BJ (cell line): ENCODE results near the gene TRABD. TPM values are rescaled to one million over a fixed set of nuclear protein-coding genes. Genes with fewer than 3 reads are reported as not detected.

Source experiments
- CTCF ChIA-PET: fragments of 350-600 bp; formaldehyde crosslinking; extraction: SDS; loops from one replicate; lab custom pipeline; 2021; ENCODE audit warnings: antibody characterized with exemption, inconsistent platforms; lab: Yijun Ruan, JAX
- POLR2A ChIA-PET: fragments of 300-600 bp; sonication (Branson Sonifier 250); formaldehyde crosslinking; extraction: SDS; loops from one replicate; lab custom pipeline; 2021; ENCODE audit warnings: antibody characterized with exemption; lab: Charles Lee
- DNase-seq: peaks from one replicate; pipeline ENCODE4 v3.0.0-alpha.2; 2011; ENCODE audit warnings: low read depth
- H3K27me3 ChIP-seq: 2 replicates; pipeline ENCODE4 v1.6.0; 2011; ENCODE audit warnings: low read length; ENCODE audit not compliant: control insufficient read depth, insufficient read depth
- H3K36me3 ChIP-seq: 2 replicates; pipeline ENCODE4 v1.5.1; 2011; ENCODE audit warnings: low read length; ENCODE audit not compliant: control insufficient read depth, insufficient read depth
- H3K4me3 ChIP-seq: 2 replicates; pipeline ENCODE4 v1.5.1; 2011; ENCODE audit warnings: low read depth, mild to moderate bottlenecking, control low read depth, low read length
- polyA plus RNA-seq: library from polyadenylated mRNA; depleted of rRNA; stranded (reverse); fragments of >200 nt; gene quantifications from 2 replicates; pipeline ENCODE4 v1.2.3, GENCODE V29; 2011
- TF ChIP-seq, protein P1 (sequence below): IDR thresholded peaks from 2 replicates; pipeline ENCODE4 v1.5.1; 2011; ENCODE audit warnings: low read depth, mild to moderate bottlenecking, control low read depth, inconsistent platforms, low read length, moderate library complexity; ENCODE audit not compliant: insufficient read depth

The TRABD gene
- polyA plus RNA-seq, 1 experiment, result 31.5 TPM

DNA sequence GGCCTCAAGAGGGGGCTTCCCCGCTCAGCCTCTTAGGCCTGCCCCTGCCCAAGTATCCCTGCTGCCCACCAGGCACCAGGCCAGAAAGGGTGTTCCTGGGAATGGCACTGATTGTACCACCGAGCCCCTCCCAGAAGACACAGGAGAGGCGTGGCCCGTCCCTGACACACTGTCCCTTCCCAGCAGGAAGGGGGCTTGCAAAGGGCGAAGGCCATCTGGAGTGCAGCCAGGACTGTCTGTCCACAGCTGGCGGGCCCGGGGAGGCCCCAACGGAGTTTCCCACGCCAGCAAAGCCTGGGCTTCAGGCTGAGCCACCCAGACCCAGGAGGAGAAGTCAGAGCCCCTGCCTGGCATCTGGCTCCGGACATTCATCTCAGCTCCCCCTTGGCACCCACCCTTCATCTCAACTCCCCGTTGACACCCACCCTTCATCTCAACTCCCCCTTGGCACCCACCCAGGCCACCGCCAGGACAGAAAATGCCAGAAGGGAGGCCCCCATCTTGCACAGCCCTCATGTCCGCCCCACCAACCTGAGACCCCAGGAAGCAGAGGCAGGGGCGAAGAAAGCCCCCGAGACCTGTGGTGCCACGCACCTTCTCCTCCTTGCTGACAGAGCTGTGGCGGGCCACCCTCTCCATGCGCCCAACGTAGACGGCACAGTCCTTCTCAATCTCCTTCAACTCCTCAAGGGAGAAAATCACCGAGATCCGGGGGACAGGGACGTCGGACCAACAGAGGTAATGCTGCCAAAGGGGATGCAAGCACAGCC is 39.7 kb downstream of the TRABD start:
- ChIA-PET POLR2A (no interaction called here), CTCF (interaction anchor here (1.1 kb wide), 2 partner anchors 10 to 12 kb away, joined by 3 to 4 read pairs; no protein-coding TSS in a partner anchor)
- H3K27me3 ChIP-seq, result no peaks in the 10 kb centered on the region
- H3K36me3 ChIP-seq, result peaks cover 37% of the 10 kb centered on the region
- no peak overlapping the region for H3K4me3 ChIP-seq
- DNase-seq, result no peak
- TF ChIP-seq, protein P1, sequence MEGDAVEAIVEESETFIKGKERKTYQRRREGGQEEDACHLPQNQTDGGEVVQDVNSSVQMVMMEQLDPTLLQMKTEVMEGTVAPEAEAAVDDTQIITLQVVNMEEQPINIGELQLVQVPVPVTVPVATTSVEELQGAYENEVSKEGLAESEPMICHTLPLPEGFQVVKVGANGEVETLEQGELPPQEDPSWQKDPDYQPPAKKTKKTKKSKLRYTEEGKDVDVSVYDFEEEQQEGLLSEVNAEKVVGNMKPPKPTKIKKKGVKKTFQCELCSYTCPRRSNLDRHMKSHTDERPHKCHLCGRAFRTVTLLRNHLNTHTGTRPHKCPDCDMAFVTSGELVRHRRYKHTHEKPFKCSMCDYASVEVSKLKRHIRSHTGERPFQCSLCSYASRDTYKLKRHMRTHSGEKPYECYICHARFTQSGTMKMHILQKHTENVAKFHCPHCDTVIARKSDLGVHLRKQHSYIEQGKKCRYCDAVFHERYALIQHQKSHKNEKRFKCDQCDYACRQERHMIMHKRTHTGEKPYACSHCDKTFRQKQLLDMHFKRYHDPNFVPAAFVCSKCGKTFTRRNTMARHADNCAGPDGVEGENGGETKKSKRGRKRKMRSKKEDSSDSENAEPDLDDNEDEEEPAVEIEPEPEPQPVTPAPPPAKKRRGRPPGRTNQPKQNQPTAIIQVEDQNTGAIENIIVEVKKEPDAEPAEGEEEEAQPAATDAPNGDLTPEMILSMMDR, result no peak

DNA sequence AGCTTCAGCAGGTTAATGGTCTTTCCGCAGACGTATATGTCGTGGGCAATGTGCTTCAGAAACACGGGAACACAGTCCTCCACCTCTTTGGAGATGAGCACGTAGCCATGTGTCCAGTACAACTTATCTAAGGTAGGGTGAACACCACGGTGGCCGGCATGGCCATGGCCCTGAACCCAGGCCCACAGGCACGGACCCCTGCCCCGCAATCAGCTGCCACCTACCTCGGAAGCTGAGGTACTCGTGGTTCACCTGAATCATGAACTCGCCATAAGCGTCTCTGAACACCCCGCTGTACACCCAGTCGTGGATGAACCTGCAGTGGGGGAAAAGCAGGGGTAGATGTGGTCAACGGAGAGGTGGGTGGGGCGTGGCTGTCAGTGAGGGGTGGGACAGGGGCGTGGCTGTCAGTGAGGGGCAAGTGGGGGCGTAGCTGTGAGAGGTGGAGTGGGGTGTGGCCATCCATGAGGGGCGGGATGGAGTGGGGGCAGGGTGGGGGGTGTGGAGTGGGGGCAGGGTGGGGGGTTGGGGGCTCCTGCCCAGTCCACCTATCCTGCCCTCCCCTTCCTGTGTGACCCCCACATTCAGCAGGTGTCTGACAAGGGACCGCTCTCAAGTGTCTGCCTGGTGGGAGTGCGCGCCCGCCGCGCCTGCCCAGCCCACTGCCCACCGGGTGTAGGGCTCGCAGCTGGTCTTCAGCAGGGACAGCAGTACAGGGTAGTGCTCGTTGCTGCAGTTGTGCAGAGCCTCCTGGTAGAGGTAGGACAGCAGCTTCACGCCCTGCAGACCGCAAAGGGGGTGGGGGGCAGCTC is 40.6 kb downstream of the TRABD start:
- no peak overlapping the region for H3K4me3 ChIP-seq
- ChIA-PET CTCF (interaction anchor here (0.6 to 2.2 kb wide), 4 partner anchors 11 to 50 kb away, joined by 3 to 9 read pairs (median 4); no protein-coding TSS in a partner anchor), POLR2A (no interaction called here)

DNA sequence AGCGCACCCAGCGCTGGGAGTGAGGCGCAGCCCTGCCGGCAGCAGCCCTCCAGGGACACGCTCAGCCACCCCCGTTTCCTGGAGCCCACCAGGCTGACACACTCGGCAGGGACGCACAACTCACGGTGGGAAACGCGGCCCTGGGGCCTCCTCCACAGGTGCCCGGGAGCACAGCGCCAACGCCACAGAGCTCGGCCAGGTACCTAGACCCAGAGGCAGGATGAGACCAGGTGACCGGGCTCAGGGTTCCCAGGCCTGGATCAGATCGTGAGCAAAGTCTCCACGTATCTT is 41.1 kb downstream of the TRABD start:
- ChIA-PET POLR2A (no interaction called here), CTCF (interaction anchor here (0.6 to 2.2 kb wide), 3 partner anchors 10 to 50 kb away, joined by 3 to 9 read pairs (median 3); no protein-coding TSS in a partner anchor)
- H3K27me3 ChIP-seq, result no peaks in the 10 kb centered on the region
- peaks cover 28% of the 10 kb centered on the region for H3K36me3 ChIP-seq
- TF ChIP-seq, protein P1, result no peak
- H3K4me3 ChIP-seq, result no peak overlapping the region
- no peak for DNase-seq

More for the DNA sequence above, 40.6 kb downstream of the TRABD start:
- no peak for DNase-seq
- no peaks in the 10 kb centered on the region for H3K27me3 ChIP-seq
- TF ChIP-seq, protein P1, result no peak
- peaks cover 29% of the 10 kb centered on the region for H3K36me3 ChIP-seq

DNA sequence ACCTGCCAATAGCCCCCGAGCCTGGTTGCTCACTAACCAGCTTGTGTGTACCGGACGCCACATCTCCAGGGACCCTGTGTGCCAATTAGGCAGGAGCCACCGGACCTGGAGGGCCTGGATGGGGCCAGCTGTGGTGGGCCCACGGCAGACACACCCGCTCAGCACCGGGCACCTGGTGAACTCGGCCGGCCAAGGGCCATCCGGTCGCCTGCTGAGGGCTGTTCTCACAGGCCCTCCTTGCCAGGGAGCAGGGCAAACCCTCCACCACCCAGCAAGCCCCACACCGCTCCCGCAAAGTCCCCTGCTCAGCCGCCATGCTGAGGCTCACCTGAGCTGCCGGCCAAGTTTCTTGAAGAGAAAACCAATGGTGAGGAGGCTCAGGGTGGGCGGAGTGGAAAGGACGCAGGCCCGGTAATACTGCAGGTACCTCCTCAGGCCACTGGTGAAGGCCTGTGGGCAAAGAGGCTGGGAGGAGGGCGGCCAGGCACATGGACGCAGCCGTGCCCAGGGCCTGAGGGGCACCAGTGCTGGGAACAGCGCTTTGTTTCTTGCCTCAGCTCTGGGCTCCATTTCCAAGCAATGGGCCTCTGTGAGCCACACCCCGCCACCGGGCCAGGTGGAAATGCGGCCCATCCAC is 42.0 kb downstream of the TRABD start:
- CTCF ChIA-PET, result interaction anchor here (2.2 kb wide), 1 partner anchor 9 kb away, joined by 9 read pairs; no protein-coding TSS in a partner anchor
- POLR2A ChIA-PET, result no interaction called here
- TF ChIP-seq, protein P1, result no peak
- no peaks in the 10 kb centered on the region for H3K27me3 ChIP-seq
- DNase-seq, result no peak
- no peak overlapping the region for H3K4me3 ChIP-seq
- H3K36me3 ChIP-seq, result peaks cover 25% of the 10 kb centered on the region
